GM12873 (cell line): ENCODE measurements around the gene KRT7.

Experiments used
- CTCF ChIP-seq: IDR thresholded peaks from 2 replicates; pipeline ENCODE4 v1.5.1; 2012; ENCODE audit warnings: low read depth, mild to moderate bottlenecking, moderate library complexity, low read length, control low read depth; ENCODE audit not compliant: insufficient read depth; ENCODE audit errors: missing control alignments

The KRT7 gene

GRCh38 chr12:52271158-52271557 lies 38.1 kb downstream of the KRT7 start:
- no peak for TF ChIP-seq CTCF

- TF ChIP-seq CTCF = no peak
Observed at GRCh38 chr12:52274521-52275120, 41.6 kb downstream of the KRT7 start, which contains the start of gene KRT86. KRT86 (plus strand) TSS chr12:52274645; CDS start chr12:52301917, 27,272 bp downstream.

- TF ChIP-seq CTCF = no peak
Observed at GRCh38 chr12:52275686-52276085, 42.6 kb downstream of the KRT7 start.

- no peak for TF ChIP-seq CTCF
Observed at GRCh38 chr12:52277486-52278245, 44.6 kb downstream of the KRT7 start.

GRCh38 chr12:52278575-52279421 lies 45.8 kb downstream of the KRT7 start:
- peak; percentile 99 for TF ChIP-seq CTCF

- no peak for TF ChIP-seq CTCF
Observed at GRCh38 chr12:52279422-52280318, 46.6 kb downstream of the KRT7 start.
